Caco-2 (cell line): Measurements from ENCODE around the gene SNRPD3. TPM values are rescaled to one million over a fixed set of nuclear protein-coding genes. Genes with fewer than 3 reads are reported as not detected.

ENCODE experiments used
- BruUV-seq: library from RNA; stranded (reverse); fragments of 400-500 nt; replicated peaks from 2 replicates; lab custom pipeline; 2021; lab: Mats Ljungman, UMichigan
- CTCF ChIA-PET: fragments of 300-600 bp; sonication (Branson Sonifier 250); formaldehyde crosslinking; loops from one replicate; lab custom pipeline; 2022; ENCODE audit warnings: antibody characterized with exemption; lab: Charles Lee
- POLR2A ChIA-PET: fragments of 300-600 bp; sonication (Branson Sonifier 250); formaldehyde crosslinking; loops from one replicate; lab custom pipeline; 2022; ENCODE audit warnings: antibody characterized with exemption; lab: Charles Lee
- DNase-seq, 2 experiments: peaks; one replicate each; pipeline versions ENCODE4 v3.0.0 to v3.0.0-alpha.2; 2020 to 2022
- H3K27me3 ChIP-seq: replicated peaks from 2 replicates; pipeline ENCODE4 v1.6.0; 2011; ENCODE audit warnings: low read length; ENCODE audit not compliant: control insufficient read depth, insufficient read depth
- H3K36me3 ChIP-seq: 2 replicates; pipeline ENCODE4 v1.5.1; 2011; ENCODE audit warnings: low read length; ENCODE audit not compliant: control insufficient read depth, insufficient read depth
- H3K4me1 ChIP-seq: fragments of 250-450 bp; sonication (Bioruptor Pico); 2 replicates; pipeline ENCODE4 v1.5.1; 2020; ENCODE audit warnings: mild to moderate bottlenecking
- H3K4me3 ChIP-seq: 2 replicates; pipeline ENCODE4 v1.5.1; 2011; ENCODE audit warnings: low read depth, mild to moderate bottlenecking, control low read depth, low read length
- H3K9me3 ChIP-seq: fragments of 250-450 bp; sonication (Bioruptor Pico); 2 replicates; pipeline ENCODE4 v1.5.1; 2020; ENCODE audit warnings: mild to moderate bottlenecking, moderate library complexity
- H3K27ac Mint-ChIP-seq: one replicate; pipeline ENCODE4 v1.8.0; 2022; ENCODE audit warnings: mixed read lengths; ENCODE audit not compliant: unreplicated experiment
- H3K27me3 Mint-ChIP-seq: one replicate; pipeline ENCODE4 v1.8.0; 2022; ENCODE audit warnings: mixed read lengths; ENCODE audit not compliant: insufficient read depth, unreplicated experiment
- H3K36me3 Mint-ChIP-seq: one replicate; pipeline ENCODE4 v1.8.0; 2022; ENCODE audit warnings: mild to moderate bottlenecking, mixed read lengths; ENCODE audit not compliant: insufficient read depth, unreplicated experiment
- H3K4me1 Mint-ChIP-seq: one replicate; pipeline ENCODE4 v1.8.0; 2022; ENCODE audit warnings: low read depth, mixed read lengths; ENCODE audit not compliant: unreplicated experiment
- H3K4me3 Mint-ChIP-seq: one replicate; pipeline ENCODE4 v1.8.0; 2022; ENCODE audit warnings: mild to moderate bottlenecking, moderate library complexity, mixed read lengths; ENCODE audit not compliant: unreplicated experiment
- H3K9me3 Mint-ChIP-seq: one replicate; pipeline ENCODE4 v1.8.0; 2022; ENCODE audit warnings: mixed read lengths; ENCODE audit not compliant: unreplicated experiment
- intact Hi-C: fragments of 100-400 bp; cut with micrococcal nuclease; formaldehyde crosslinking; loops from one replicate; pipeline ENCODE4 v1.10.0; 2022; ENCODE audit not compliant: unreplicated experiment
- total RNA-seq: library from RNA; stranded (reverse); gene quantifications from 2 replicates; pipeline ENCODE4 v1.2.3, GENCODE V29; 2022
- TF ChIP-seq, protein P1 (sequence below), 2 experiments: fragments of 200-600 bp in 1 of 2; IDR thresholded peaks; 1 replicate in 1 of 2; 2 replicates in 1 of 2; pipeline versions ENCODE4 v1.5.1 to v1.8.0; 2011 to 2022; ENCODE audit warnings: antibody characterized with exemption in 1 of 2, control low read depth in 1 of 2, inconsistent platforms in 1 of 2, low read depth in 1 of 2, low read length in 1 of 2, mild to moderate bottlenecking in 1 of 2, moderate library complexity in 1 of 2; ENCODE audit not compliant: insufficient read depth in 1 of 2, severe bottlenecking in 1 of 2, unreplicated experiment in 1 of 2

Gene SNRPD3
- total RNA-seq, 1 experiment from 2014 or later = 202 TPM

- H3K4me3 ChIP-seq = no peak overlapping the region
- intact Hi-C loops = no loop called here
- TF ChIP-seq, protein P1, sequence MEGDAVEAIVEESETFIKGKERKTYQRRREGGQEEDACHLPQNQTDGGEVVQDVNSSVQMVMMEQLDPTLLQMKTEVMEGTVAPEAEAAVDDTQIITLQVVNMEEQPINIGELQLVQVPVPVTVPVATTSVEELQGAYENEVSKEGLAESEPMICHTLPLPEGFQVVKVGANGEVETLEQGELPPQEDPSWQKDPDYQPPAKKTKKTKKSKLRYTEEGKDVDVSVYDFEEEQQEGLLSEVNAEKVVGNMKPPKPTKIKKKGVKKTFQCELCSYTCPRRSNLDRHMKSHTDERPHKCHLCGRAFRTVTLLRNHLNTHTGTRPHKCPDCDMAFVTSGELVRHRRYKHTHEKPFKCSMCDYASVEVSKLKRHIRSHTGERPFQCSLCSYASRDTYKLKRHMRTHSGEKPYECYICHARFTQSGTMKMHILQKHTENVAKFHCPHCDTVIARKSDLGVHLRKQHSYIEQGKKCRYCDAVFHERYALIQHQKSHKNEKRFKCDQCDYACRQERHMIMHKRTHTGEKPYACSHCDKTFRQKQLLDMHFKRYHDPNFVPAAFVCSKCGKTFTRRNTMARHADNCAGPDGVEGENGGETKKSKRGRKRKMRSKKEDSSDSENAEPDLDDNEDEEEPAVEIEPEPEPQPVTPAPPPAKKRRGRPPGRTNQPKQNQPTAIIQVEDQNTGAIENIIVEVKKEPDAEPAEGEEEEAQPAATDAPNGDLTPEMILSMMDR (IDR thresholded peaks at IDR 0.05; ENCODE audit: insufficient read depth in 1 of 2, low read depth in 1 of 2, low read length in 1 of 2, severe bottlenecking in 1 of 2, unreplicated experiment in 1 of 2) = no peak
- no peak for DNase-seq
- Mint-ChIP-seq H3K27me3 (no peaks in the 10 kb centered on the region), H3K4me3 (no peak overlapping the region), H3K4me1 (peaks cover 14% of the 10 kb centered on the region), H3K36me3 (peaks cover 79% of the 10 kb centered on the region), H3K9me3 (no peaks in the 10 kb centered on the region), H3K27ac (peak overlapping the region; percentile 25)
- peaks cover 6% of the 10 kb centered on the region for H3K36me3 ChIP-seq
- ChIA-PET CTCF (interaction anchor here (0.6 to 0.7 kb wide), 3 partner anchors 9 to 502 kb away, joined by 3 read pairs; partner anchors contain the start of gene SNRPD3), POLR2A (interaction anchor here (0.9 kb wide), 1 partner anchor 14 kb away, joined by 4 read pairs; no protein-coding TSS in a partner anchor)
- no TSS peak for BruUV-seq
- H3K9me3 ChIP-seq = no peaks in the 10 kb centered on the region
- H3K27me3 ChIP-seq = no peaks in the 10 kb centered on the region
- peaks cover 16% of the 10 kb centered on the region; the same call in 1 of the 2 replicates for H3K4me1 ChIP-seq
Measured at GRCh38 chr22:24564376-24565058, 8.7 kb downstream of the SNRPD3 start.

DNA sequence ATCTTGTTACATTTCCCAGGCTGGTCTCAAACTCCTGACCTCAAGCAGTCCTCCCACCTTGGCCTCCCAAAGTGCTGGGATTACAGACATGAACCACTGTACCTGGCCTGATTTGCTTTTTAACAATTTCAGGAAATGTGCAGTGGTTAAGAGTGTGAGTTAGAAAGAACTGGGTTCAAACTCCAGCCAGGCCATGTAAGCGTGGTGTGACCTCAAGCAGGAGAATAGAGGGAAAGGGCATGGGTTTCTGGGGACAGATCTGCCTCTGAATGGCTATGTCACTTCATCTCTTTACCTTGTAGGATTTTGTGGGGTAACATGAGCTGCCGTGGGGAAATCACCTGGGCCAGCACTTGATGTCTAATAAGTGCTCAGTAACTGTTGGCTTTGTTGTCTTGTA lies 9.3 kb downstream of the SNRPD3 start:
- Histone ChIP-seq H3K9me3 (no peaks in the 10 kb centered on the region), H3K4me1 (peaks cover 16% of the 10 kb centered on the region; the same call in 1 of the 2 replicates), H3K36me3 (peaks cover 9% of the 10 kb centered on the region), H3K27me3 (no peaks in the 10 kb centered on the region), H3K4me3 (no peak overlapping the region)
- DNase-seq = no peak
- no TSS peak for BruUV-seq
- Mint-ChIP-seq H3K27ac (no peak overlapping the region), H3K36me3 (peaks cover 84% of the 10 kb centered on the region), H3K4me1 (peaks cover 14% of the 10 kb centered on the region), H3K9me3 (no peaks in the 10 kb centered on the region), H3K27me3 (no peaks in the 10 kb centered on the region), H3K4me3 (no peak overlapping the region)
- ChIA-PET POLR2A (no interaction called here), CTCF (interaction anchor here (0.6 kb wide), 2 partner anchors 20 to 501 kb away, joined by 3 read pairs; no protein-coding TSS in a partner anchor)
- TF ChIP-seq, protein P1 (IDR thresholded peaks at IDR 0.05; ENCODE audit: insufficient read depth in 1 of 2, low read depth in 1 of 2, low read length in 1 of 2, severe bottlenecking in 1 of 2, unreplicated experiment in 1 of 2) = no peak
- intact Hi-C loops = no loop called here

GRCh38 chr22:24566899-24567511 lies 11.2 kb downstream of the SNRPD3 start:
- POLR2A ChIA-PET = no interaction called here

More at GRCh38 chr22:24566899-24567511, 11.2 kb downstream of the SNRPD3 start:
- Histone ChIP-seq H3K27me3 (no peaks in the 10 kb centered on the region), H3K36me3 (peaks cover 7% of the 10 kb centered on the region), H3K4me3 (no peak overlapping the region), H3K9me3 (no peaks in the 10 kb centered on the region), H3K4me1 (peaks cover 16% of the 10 kb centered on the region; the same call in 1 of the 2 replicates)
- Mint-ChIP-seq H3K4me1 (peaks cover 14% of the 10 kb centered on the region), H3K4me3 (peak overlapping the region; percentile 22), H3K27me3 (no peaks in the 10 kb centered on the region), H3K27ac (peak overlapping the region; percentile 21), H3K36me3 (peaks cover 91% of the 10 kb centered on the region), H3K9me3 (no peaks in the 10 kb centered on the region)
- BruUV-seq = no TSS peak
- CTCF ChIA-PET = interaction anchor here (0.6 kb wide), 2 partner anchors 12 to 58 kb away, joined by 4 to 5 read pairs; no protein-coding TSS in a partner anchor
- intact Hi-C loops = no loop called here
- DNase-seq = no peak
- TF ChIP-seq, protein P1 (IDR thresholded peaks at IDR 0.05; ENCODE audit: insufficient read depth in 1 of 2, low read depth in 1 of 2, low read length in 1 of 2, severe bottlenecking in 1 of 2, unreplicated experiment in 1 of 2) = no peak
